GM12878 (cell line): Measurements from ENCODE around the gene CEP63. TPM values are rescaled to one million over a fixed set of nuclear protein-coding genes. Genes with fewer than 3 reads are reported as not detected.

ENCODE experiments used
- ATF7 ChIP-seq: fragments of 450-650 bp; IDR thresholded peaks from 2 replicates; pipeline ENCODE4 v1.6.1; 2016; ENCODE audit warnings: low read depth, mild to moderate bottlenecking
- BCLAF1 ChIP-seq: fragments of 450-650 bp; IDR thresholded peaks from 2 replicates; pipeline ENCODE4 v1.6.1; 2017; ENCODE audit warnings: antibody characterized with exemption, mild to moderate bottlenecking, moderate library complexity
- CEBPB ChIP-seq, 2 experiments: fragments of 150-350 bp in 1 of 2; IDR thresholded peaks; 2 replicates each; pipeline ENCODE4 v1.6.1; 2012 to 2014; ENCODE audit warnings: low read depth in 2 of 2, low read length in 2 of 2, borderline replicate concordance in 1 of 2, inconsistent platforms in 1 of 2
- JUNB ChIP-seq: IDR thresholded peaks from 2 replicates; pipeline ENCODE4 v1.6.1; 2016; ENCODE audit warnings: antibody characterized with exemption, mild to moderate bottlenecking
- JUND ChIP-seq: IDR thresholded peaks from 2 replicates; pipeline ENCODE4 v1.6.1; 2012; ENCODE audit warnings: low read depth, mild to moderate bottlenecking, low read length, improper control_type of control experiment, moderate library complexity
- MTA2 ChIP-seq: fragments of 450-650 bp; IDR thresholded peaks from 2 replicates; pipeline ENCODE4 v1.6.1; 2016; ENCODE audit warnings: low read depth, mild to moderate bottlenecking, moderate library complexity
- NR2C1 ChIP-seq: fragments of 450-650 bp; IDR thresholded peaks from 2 replicates; pipeline ENCODE4 v1.6.1; 2017; ENCODE audit warnings: antibody characterized with exemption, mild to moderate bottlenecking, moderate library complexity
- NR2F1 ChIP-seq: fragments of 450-650 bp; conservative IDR thresholded peaks from 2 replicates; pipeline ENCODE4 v1.6.1; 2017; ENCODE audit warnings: mild to moderate bottlenecking
- POLR2AphosphoS5 ChIP-seq: IDR thresholded peaks from 2 replicates; pipeline ENCODE4 v1.6.1; 2011; ENCODE audit warnings: mild to moderate bottlenecking, low read length, inconsistent platforms
- SUPT20H ChIP-seq: IDR thresholded peaks from 2 replicates; pipeline ENCODE4 v1.6.1; 2011; ENCODE audit warnings: low read depth, mild to moderate bottlenecking, low read length, moderate library complexity, borderline replicate concordance; ENCODE audit not compliant: control insufficient read depth
- TCF3 ChIP-seq: IDR thresholded peaks from 2 replicates; pipeline ENCODE4 v1.6.1; 2012; ENCODE audit warnings: low read depth, mild to moderate bottlenecking, low read length, borderline replicate concordance; ENCODE audit not compliant: insufficient read depth
- ZBTB40 ChIP-seq: fragments of 450-650 bp; IDR thresholded peaks from 2 replicates; pipeline ENCODE4 v1.6.1; 2016; ENCODE audit warnings: mild to moderate bottlenecking, moderate library complexity, borderline replicate concordance
- polyA plus RNA-seq, 11 experiments: library from polyadenylated mRNA; depleted of rRNA in 4 of 11; unstranded in 6 of 11; stranded (reverse) in 5 of 11; fragments of >200 nt; fragmentation: Nextera tagmentation in 4 of 11; fragmentation: Illumina TruSeq in 1 of 11; extraction: Ambion mirVana in 4 of 11; extraction: Trizol in 1 of 11; gene quantifications; 1 replicate in 1 of 11; 2 replicates in 10 of 11; pipeline versions ENCODE4 v1.2.1 to v1.2.3, GENCODE V29; 2011 to 2016; ENCODE audit warnings: inconsistent platforms in 2 of 11, missing spikeins in 2 of 11, low read depth in 1 of 11
- total RNA-seq, 4 experiments: library from RNA; depleted of rRNA in 3 of 4; stranded (reverse); fragments of >200 nt in 3 of 4; fragmentation: Illumina TruSeq in 1 of 4; extraction: Trizol in 1 of 4; gene quantifications; 2 replicates each; pipeline versions ENCODE4 v1.2.1 to v1.2.3, GENCODE V29; 2013 to 2021

Gene CEP63
- total and polyA plus RNA-seq, 10 of the 15 experiments (the other 5 are each of a cell fraction or from before 2014, with no cell fraction given) = 14.0 to 36.9 (median 26.8) TPM

- TF ChIP-seq SUPT20H (no peak), CEBPB (IDR thresholded peaks at IDR 0.05; ENCODE audit: borderline replicate concordance in 1 of 2, low read depth in 2 of 2, low read length in 2 of 2) (no peak), TCF3 (no peak), JUND (no peak), BCLAF1 (no peak), JUNB (no peak), POLR2AphosphoS5 (no peak), MTA2 (no peak), ZBTB40 (no peak), NR2F1 (no peak), ATF7 (no peak), NR2C1 (no peak)
Observed at GRCh38 chr3:134468519-134468918, 17.3 kb upstream of the CEP63 start (continued).
